IMR-90 (cell line): ENCODE results near the gene SHLD1. TPM values are rescaled to one million over a fixed set of nuclear protein-coding genes. Genes with fewer than 3 reads are reported as not detected.
A peak's percentile ranks its signal among the peaks of the same experiment; 100 is the strongest.

Experiments used
- ATAC-seq: fragments of 200-7000 bp; cut with Tn5 transposase; 2 replicates; pipeline ENCODE4 v1.9.1; 2020; ENCODE audit warnings: low read depth, mild to moderate bottlenecking, moderate library complexity
- BruUV-seq: library from RNA; stranded (reverse); fragments of 400-500 nt; replicated peaks from 2 replicates; lab custom pipeline; 2021; lab: Mats Ljungman, UMichigan
- CTCF ChIA-PET: fragments of 300-600 bp; formaldehyde crosslinking; extraction: SDS; loops from one replicate; lab custom pipeline; 2021; ENCODE audit warnings: antibody characterized with exemption; lab: Yijun Ruan, JAX
- POLR2A ChIA-PET: fragments of 300-600 bp; sonication (Branson Sonifier 250); formaldehyde crosslinking; loops from one replicate; lab custom pipeline; 2022; ENCODE audit warnings: antibody characterized with exemption; ENCODE audit not compliant: unreplicated experiment; lab: Charles Lee
- DNase-seq: peaks from one replicate; pipeline ENCODE4 v3.0.0; 2013
- H2AFZ ChIP-seq: replicated peaks from 2 replicates; pipeline ENCODE3; 2013; ENCODE audit warnings: low read length, mild to moderate bottlenecking; ENCODE audit not compliant: poor library complexity
- H2AK5ac ChIP-seq: 2 replicates; pipeline ENCODE4 v1.6.1; 2013; ENCODE audit warnings: low read depth, low read length, inconsistent platforms
- H2AK9ac ChIP-seq: replicated peaks from 2 replicates; pipeline ENCODE3; 2013; ENCODE audit warnings: mild to moderate bottlenecking, low read depth, low read length, moderate library complexity; ENCODE audit not compliant: poor library complexity
- H2BK120ac ChIP-seq: 2 replicates; pipeline ENCODE4 v1.6.1; 2013; ENCODE audit warnings: low read depth, low read length, inconsistent platforms
- H2BK15ac ChIP-seq: 3 replicates; pipeline ENCODE4 v1.6.1; 2013; ENCODE audit warnings: low read depth, low read length, inconsistent platforms
- H2BK20ac ChIP-seq: 2 replicates; pipeline ENCODE4 v1.6.1; 2013; ENCODE audit warnings: low read depth, mild to moderate bottlenecking, inconsistent platforms, low read length, moderate library complexity
- H2BK5ac ChIP-seq: 2 replicates; pipeline ENCODE4 v1.6.1; 2013; ENCODE audit warnings: mild to moderate bottlenecking, low read depth, low read length, inconsistent platforms; ENCODE audit not compliant: poor library complexity, severe bottlenecking
- H3K14ac ChIP-seq: replicated peaks from 2 replicates; pipeline ENCODE4 v1.6.1; 2013; ENCODE audit warnings: low read depth, low read length, inconsistent platforms
- H3K18ac ChIP-seq: 2 replicates; pipeline ENCODE4 v1.6.1; 2013; ENCODE audit warnings: low read depth, low read length, control low read depth
- H3K23ac ChIP-seq: 2 replicates; pipeline ENCODE4 v1.6.1; 2013; ENCODE audit warnings: low read depth, low read length, inconsistent platforms
- H3K27ac ChIP-seq: 2 replicates; pipeline ENCODE4 v1.5.1; 2013; ENCODE audit warnings: mild to moderate bottlenecking, control low read depth, low read length; ENCODE audit not compliant: insufficient read depth
- H3K27me3 ChIP-seq: 2 replicates; pipeline ENCODE4 v1.6.1; 2013; ENCODE audit warnings: low read length; ENCODE audit not compliant: control insufficient read depth, insufficient read depth
- H3K36me3 ChIP-seq: 2 replicates; pipeline ENCODE4 v1.6.1; 2013; ENCODE audit warnings: low read length, mixed read lengths; ENCODE audit not compliant: control insufficient read depth, insufficient read depth
- H3K4ac ChIP-seq: 2 replicates; pipeline ENCODE4 v1.6.1; 2013; ENCODE audit warnings: low read depth, low read length, inconsistent platforms
- H3K4me1 ChIP-seq: 2 replicates; pipeline ENCODE4 v1.6.1; 2013; ENCODE audit warnings: low read length, mixed read lengths; ENCODE audit not compliant: control insufficient read depth, insufficient read depth
- H3K4me2 ChIP-seq: 2 replicates; pipeline ENCODE4 v1.6.1; 2013; ENCODE audit warnings: low read depth, mild to moderate bottlenecking, control low read depth, low read length, moderate library complexity
- H3K4me3 ChIP-seq: 2 replicates; pipeline ENCODE4 v1.5.1; 2013; ENCODE audit warnings: low read depth, mild to moderate bottlenecking, control low read depth, low read length, moderate library complexity; ENCODE audit not compliant: insufficient read depth
- H3K56ac ChIP-seq: 2 replicates; pipeline ENCODE4 v1.6.1; 2013; ENCODE audit warnings: low read length, inconsistent platforms; ENCODE audit not compliant: insufficient read depth; ENCODE audit errors: extremely low read depth
- H3K79me1 ChIP-seq, 2 experiments: 2 replicates each; pipeline ENCODE4 v1.6.1; 2013; ENCODE audit warnings: low read length in 2 of 2, inconsistent platforms in 1 of 2, low read depth in 1 of 2
- H3K9ac ChIP-seq: 2 replicates; pipeline ENCODE4 v1.6.1; 2013; ENCODE audit warnings: low read depth, low read length, control low read depth
- H3K9me1 ChIP-seq: 2 replicates; pipeline ENCODE4 v1.6.1; 2013; ENCODE audit warnings: low read length, inconsistent platforms; ENCODE audit not compliant: insufficient read depth
- H3K9me3 ChIP-seq: 2 replicates; pipeline ENCODE4 v1.6.1; 2013; ENCODE audit warnings: low read length; ENCODE audit not compliant: control insufficient read depth, insufficient read depth
- H4K20me1 ChIP-seq: 2 replicates; pipeline ENCODE4 v1.6.1; 2013; ENCODE audit warnings: low read length, inconsistent platforms; ENCODE audit not compliant: insufficient read depth
- H4K5ac ChIP-seq: 2 replicates; pipeline ENCODE4 v1.6.1; 2013; ENCODE audit warnings: mild to moderate bottlenecking, low read depth, low read length, control low read depth
- H4K8ac ChIP-seq, 2 experiments: 2 replicates each; pipeline ENCODE4 v1.6.1; 2013; ENCODE audit warnings: low read depth in 2 of 2, low read length in 2 of 2, control low read depth in 1 of 2, inconsistent platforms in 1 of 2
- H4K91ac ChIP-seq: 2 replicates; pipeline ENCODE4 v1.6.1; 2013; ENCODE audit warnings: low read depth, low read length, inconsistent platforms; ENCODE audit not compliant: insufficient read depth
- BHLHE40 ChIP-seq: fragments of 150-350 bp; IDR thresholded peaks from 2 replicates; pipeline ENCODE4 v1.6.1; 2016; ENCODE audit warnings: mild to moderate bottlenecking, low read depth, low read length
- CEBPB ChIP-seq: IDR thresholded peaks from 2 replicates; pipeline ENCODE4 v1.6.1; 2012; ENCODE audit warnings: low read depth, low read length, improper control_type of control experiment
- CHD1 ChIP-seq: IDR thresholded peaks from 2 replicates; pipeline ENCODE4 v1.6.1; 2012; ENCODE audit warnings: low read depth, low read length, improper control_type of control experiment
- FOS ChIP-seq: fragments of 150-350 bp; IDR thresholded peaks from 2 replicates; pipeline ENCODE4 v1.6.1; 2016; ENCODE audit warnings: low read depth, low read length
- MAFK ChIP-seq: IDR thresholded peaks from 2 replicates; pipeline ENCODE4 v1.6.1; 2012; ENCODE audit warnings: low read depth, low read length, improper control_type of control experiment
- MAZ ChIP-seq: IDR thresholded peaks from 2 replicates; pipeline ENCODE4 v1.6.1; 2012; ENCODE audit warnings: low read depth, mild to moderate bottlenecking, low read length, improper control_type of control experiment, moderate library complexity, borderline replicate concordance
- MXI1 ChIP-seq: IDR thresholded peaks from 2 replicates; pipeline ENCODE4 v1.6.1; 2012; ENCODE audit warnings: low read depth, mild to moderate bottlenecking, low read length, moderate library complexity, borderline replicate concordance
- NFE2L2 ChIP-seq: fragments of 150-350 bp; IDR thresholded peaks from 2 replicates; pipeline ENCODE4 v1.6.1; 2016; ENCODE audit warnings: low read depth, mild to moderate bottlenecking, low read length
- POLR2A ChIP-seq: IDR thresholded peaks from 2 replicates; pipeline ENCODE4 v1.6.1; 2012; ENCODE audit warnings: mild to moderate bottlenecking, low read depth, low read length
- RAD21 ChIP-seq: IDR thresholded peaks from 2 replicates; pipeline ENCODE4 v1.6.1; 2012; ENCODE audit warnings: low read length, improper control_type of control experiment
- RCOR1 ChIP-seq: IDR thresholded peaks from 2 replicates; pipeline ENCODE4 v1.6.1; 2012; ENCODE audit warnings: mild to moderate bottlenecking, low read length, improper control_type of control experiment; ENCODE audit not compliant: insufficient replicate concordance
- RFX5 ChIP-seq: IDR thresholded peaks from 2 replicates; pipeline ENCODE4 v1.8.0; 2012; ENCODE audit warnings: low read depth, mild to moderate bottlenecking, low read length, moderate library complexity
- SMC3 ChIP-seq: fragments of 150-350 bp; IDR thresholded peaks from 2 replicates; pipeline ENCODE4 v1.6.1; 2016; ENCODE audit warnings: low read depth, mild to moderate bottlenecking, antibody characterized with exemption, low read length, moderate library complexity
- WGBS, 2 experiments: methylation state at CpG; one replicate each; pipeline versions ENCODE4 v1.1.5 to v1.1.7; 2013; ENCODE audit warnings: missing lambda C conversion rate in 2 of 2; ENCODE audit not compliant: insufficient read length in 1 of 2; ENCODE audit errors: extremely low coverage in 2 of 2; 5-methylcytosine and 5-hydroxymethylcytosine counted together
- dilution Hi-C: fragments of 300-500 bp; cut with HindIII; formaldehyde crosslinking; loops from one replicate; pipeline ENCODE4 v1.14.3; 2018; ENCODE audit warnings: low sequenced_read_pairs; ENCODE audit not compliant: unreplicated experiment
- in situ Hi-C: fragments of 300-500 bp; cut with MboI; formaldehyde crosslinking; loops from 3 replicates; pipeline ENCODE4 v1.14.3; 2019; ENCODE audit warnings: low sequenced_read_pairs, inconsistent platforms, mixed read lengths
- intact Hi-C: fragments of 100-400 bp; cut with micrococcal nuclease; formaldehyde crosslinking; loops from 2 replicates; pipeline ENCODE4 v1.10.0; 2022
- polyA plus RNA-seq, 3 experiments: library from polyadenylated mRNA; depleted of rRNA; stranded (reverse); fragments of >200 nt; gene quantifications; 2 replicates each; pipeline ENCODE4 v1.2.3, GENCODE V29; 2012; ENCODE audit warnings: low replicate concordance in 1 of 3
- total RNA-seq: library from RNA; depleted of rRNA; stranded (reverse); fragments of >200 nt; gene quantifications from 2 replicates; pipeline ENCODE4 v1.2.3, GENCODE V29; 2012
- TF ChIP-seq, protein P1 (sequence below): fragments of 150-350 bp; IDR thresholded peaks from 2 replicates; pipeline ENCODE4 v1.6.1; 2016; ENCODE audit warnings: low read depth, mild to moderate bottlenecking, low read length, moderate library complexity, borderline replicate concordance
- TF ChIP-seq, protein P2 (sequence below): fragments of 150-350 bp; IDR thresholded peaks from 2 replicates; pipeline ENCODE4 v1.6.1; 2017; ENCODE audit warnings: mild to moderate bottlenecking, antibody characterized with exemption, low read length, low read depth
- TF ChIP-seq, protein P3 (sequence below): conservative IDR thresholded peaks from 2 replicates; pipeline ENCODE4 v1.5.1; 2012; ENCODE audit warnings: mild to moderate bottlenecking, low read depth, low read length, improper control_type of control experiment

The SHLD1 gene
- total and polyA plus RNA-seq, 2 of the 4 experiments (the other 2 are of a cell fraction): 2.6 to 3.0 TPM

DNA sequence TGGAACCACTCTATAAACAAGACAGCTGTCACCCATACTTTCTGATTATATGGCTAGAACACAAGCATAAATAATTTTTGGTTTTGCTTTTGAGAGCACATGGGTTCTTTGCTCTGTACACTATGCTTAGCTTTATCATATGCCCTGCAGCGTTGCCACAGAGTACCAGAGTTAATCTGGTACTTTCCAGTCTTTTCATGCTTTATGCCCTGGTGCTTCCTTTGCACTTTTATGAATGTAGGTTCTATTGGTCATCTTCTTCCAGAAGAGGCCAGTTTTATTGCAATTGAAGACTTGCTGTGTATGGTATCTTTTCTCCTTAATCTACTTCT is 20.8 kb downstream of the SHLD1 start:
- H2BK20ac ChIP-seq: no peak overlapping the region
- H3K79me1 ChIP-seq: no peaks in the 10 kb centered on the region
- dilution Hi-C loops (no loop called here), in situ Hi-C loops (loop anchor here (10.0 kb wide), 1 partner anchor 196 kb away; no protein-coding TSS in a partner anchor), intact Hi-C loops (no loop called here)
- peak overlapping the region; percentile 32; the same call in 1 of the 2 replicates for H4K5ac ChIP-seq
- peaks cover 9% of the 10 kb centered on the region for H3K36me3 ChIP-seq
- peak overlapping the region; percentile 68; the same call in 1 of the 2 replicates for H2BK120ac ChIP-seq
- no peak overlapping the region for H3K9ac ChIP-seq
- H2AK9ac ChIP-seq: no peak overlapping the region
- no peak overlapping the region for H2AFZ ChIP-seq
- H3K23ac ChIP-seq: no peak overlapping the region
- CTCF ChIA-PET: interaction anchor here (0.6 kb wide), 1 partner anchor 46 kb away, joined by 3 read pairs; no protein-coding TSS in a partner anchor
- ATAC-seq: no peak
- no peak for DNase-seq
- H3K4me1 ChIP-seq: no peaks in the 10 kb centered on the region
- H3K56ac ChIP-seq: no peak overlapping the region
- TF ChIP-seq, protein P1, sequence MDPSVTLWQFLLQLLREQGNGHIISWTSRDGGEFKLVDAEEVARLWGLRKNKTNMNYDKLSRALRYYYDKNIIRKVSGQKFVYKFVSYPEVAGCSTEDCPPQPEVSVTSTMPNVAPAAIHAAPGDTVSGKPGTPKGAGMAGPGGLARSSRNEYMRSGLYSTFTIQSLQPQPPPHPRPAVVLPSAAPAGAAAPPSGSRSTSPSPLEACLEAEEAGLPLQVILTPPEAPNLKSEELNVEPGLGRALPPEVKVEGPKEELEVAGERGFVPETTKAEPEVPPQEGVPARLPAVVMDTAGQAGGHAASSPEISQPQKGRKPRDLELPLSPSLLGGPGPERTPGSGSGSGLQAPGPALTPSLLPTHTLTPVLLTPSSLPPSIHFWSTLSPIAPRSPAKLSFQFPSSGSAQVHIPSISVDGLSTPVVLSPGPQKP: no peak
- TF ChIP-seq RCOR1: no peak
- no peak for TF ChIP-seq CEBPB
- no peak for TF ChIP-seq RAD21
- TF ChIP-seq SMC3: no peak
- TF ChIP-seq, protein P2, sequence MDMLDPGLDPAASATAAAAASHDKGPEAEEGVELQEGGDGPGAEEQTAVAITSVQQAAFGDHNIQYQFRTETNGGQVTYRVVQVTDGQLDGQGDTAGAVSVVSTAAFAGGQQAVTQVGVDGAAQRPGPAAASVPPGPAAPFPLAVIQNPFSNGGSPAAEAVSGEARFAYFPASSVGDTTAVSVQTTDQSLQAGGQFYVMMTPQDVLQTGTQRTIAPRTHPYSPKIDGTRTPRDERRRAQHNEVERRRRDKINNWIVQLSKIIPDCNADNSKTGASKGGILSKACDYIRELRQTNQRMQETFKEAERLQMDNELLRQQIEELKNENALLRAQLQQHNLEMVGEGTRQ: no peak
- TF ChIP-seq NFE2L2: no peak
- TF ChIP-seq MXI1: no peak
- TF ChIP-seq, protein P3, sequence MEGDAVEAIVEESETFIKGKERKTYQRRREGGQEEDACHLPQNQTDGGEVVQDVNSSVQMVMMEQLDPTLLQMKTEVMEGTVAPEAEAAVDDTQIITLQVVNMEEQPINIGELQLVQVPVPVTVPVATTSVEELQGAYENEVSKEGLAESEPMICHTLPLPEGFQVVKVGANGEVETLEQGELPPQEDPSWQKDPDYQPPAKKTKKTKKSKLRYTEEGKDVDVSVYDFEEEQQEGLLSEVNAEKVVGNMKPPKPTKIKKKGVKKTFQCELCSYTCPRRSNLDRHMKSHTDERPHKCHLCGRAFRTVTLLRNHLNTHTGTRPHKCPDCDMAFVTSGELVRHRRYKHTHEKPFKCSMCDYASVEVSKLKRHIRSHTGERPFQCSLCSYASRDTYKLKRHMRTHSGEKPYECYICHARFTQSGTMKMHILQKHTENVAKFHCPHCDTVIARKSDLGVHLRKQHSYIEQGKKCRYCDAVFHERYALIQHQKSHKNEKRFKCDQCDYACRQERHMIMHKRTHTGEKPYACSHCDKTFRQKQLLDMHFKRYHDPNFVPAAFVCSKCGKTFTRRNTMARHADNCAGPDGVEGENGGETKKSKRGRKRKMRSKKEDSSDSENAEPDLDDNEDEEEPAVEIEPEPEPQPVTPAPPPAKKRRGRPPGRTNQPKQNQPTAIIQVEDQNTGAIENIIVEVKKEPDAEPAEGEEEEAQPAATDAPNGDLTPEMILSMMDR: no peak
- TF ChIP-seq BHLHE40: no peak
- no peak for TF ChIP-seq FOS
- no peak for TF ChIP-seq MAFK
- TF ChIP-seq MAZ: no peak
- no peak for TF ChIP-seq RFX5
- TF ChIP-seq POLR2A: no peak
- TF ChIP-seq CHD1: no peak
- no CpG with 5 or more reads among the region's 1 CpG for WGBS, 2 experiments
- H2AK5ac ChIP-seq: no peak overlapping the region
- BruUV-seq: no TSS peak
- no peak overlapping the region for H3K18ac ChIP-seq
- no peak overlapping the region for H2BK5ac ChIP-seq
- H3K4me2 ChIP-seq: no peak overlapping the region
- 0 out of 2 replicates have a peak, but pooled peaks cover 4% of the 10 kb centered on the region for H3K9me1 ChIP-seq
- H4K8ac ChIP-seq: no peak overlapping the region
- peak overlapping the region; percentile 25; the same call in 1 of the 2 replicates for H3K4ac ChIP-seq
- H3K9me3 ChIP-seq: no peaks in the 10 kb centered on the region
- POLR2A ChIA-PET: no interaction called here
- H3K27me3 ChIP-seq: no peaks in the 10 kb centered on the region
- no peak overlapping the region for H3K14ac ChIP-seq
- no peak overlapping the region for H4K91ac ChIP-seq
- H3K4me3 ChIP-seq: no peak overlapping the region
- H2BK15ac ChIP-seq: no peak overlapping the region; the same call in 2 of the 3 replicates
- H3K27ac ChIP-seq: no peak overlapping the region
- H4K20me1 ChIP-seq: no peaks in the 10 kb centered on the region; the same call in 1 of the 2 replicates
